Progenitor cell of endocrine pancreas (in vitro differentiated cells): ENCODE results near the gene LAMP1. TPM values are rescaled to one million over a fixed set of nuclear protein-coding genes. Genes with fewer than 3 reads are reported as not detected.
A peak's percentile ranks its signal among the peaks of the same experiment; 100 is the strongest.
"Not testable (repeated sequence)": the region's sequence is repeated elsewhere in the genome, so short reads cannot be mapped to it uniquely, and the experiment has no call there.

Experiments
- DNase-seq: peaks from one replicate; pipeline ENCODE4 v3.0.0; 2021; ENCODE audit warnings: low spot score; ENCODE audit not compliant: unreplicated experiment
- H3K27ac Mint-ChIP-seq: 2 replicates; pipeline ENCODE4 v1.8.0; 2021; ENCODE audit warnings: mild to moderate bottlenecking, moderate library complexity, mixed read lengths
- H3K27me3 Mint-ChIP-seq: 2 replicates; pipeline ENCODE4 v1.8.0; 2021; ENCODE audit warnings: mixed read lengths
- H3K36me3 Mint-ChIP-seq: 2 replicates; pipeline ENCODE4 v1.8.0; 2022; ENCODE audit warnings: mixed read lengths; ENCODE audit not compliant: insufficient read depth
- H3K4me1 Mint-ChIP-seq: 2 replicates; pipeline ENCODE4 v1.8.0; 2021; ENCODE audit warnings: low read depth, mixed read lengths
- H3K4me3 Mint-ChIP-seq: 2 replicates; pipeline ENCODE4 v1.8.0; 2021; ENCODE audit warnings: low read depth, mild to moderate bottlenecking, moderate library complexity, mixed read lengths
- H3K9me3 Mint-ChIP-seq: 2 replicates; pipeline ENCODE4 v1.8.0; 2021; ENCODE audit warnings: low read depth, mixed read lengths
- microRNA-seq: library from miRNA; unstranded; fragments of <30 nt; microRNA quantifications from one replicate; pipeline ENCODE4 v1.1.0, GENCODE V29; 2020; ENCODE audit warnings: borderline number of aligned reads; ENCODE audit not compliant: unreplicated experiment
- total RNA-seq: library from RNA; stranded (reverse); gene quantifications from 2 replicates; pipeline ENCODE4 v1.2.1, GENCODE V29; 2021
- TF ChIP-seq, protein P1 (sequence below): fragments of 200-600 bp; sonication (generic); IDR thresholded peaks from one replicate; pipeline ENCODE4 v1.5.0; 2021; ENCODE audit warnings: antibody characterized with exemption, mild to moderate bottlenecking; ENCODE audit not compliant: unreplicated experiment

Gene LAMP1
- total RNA-seq, 1 donor from 2014 or later = 107 TPM

DNA sequence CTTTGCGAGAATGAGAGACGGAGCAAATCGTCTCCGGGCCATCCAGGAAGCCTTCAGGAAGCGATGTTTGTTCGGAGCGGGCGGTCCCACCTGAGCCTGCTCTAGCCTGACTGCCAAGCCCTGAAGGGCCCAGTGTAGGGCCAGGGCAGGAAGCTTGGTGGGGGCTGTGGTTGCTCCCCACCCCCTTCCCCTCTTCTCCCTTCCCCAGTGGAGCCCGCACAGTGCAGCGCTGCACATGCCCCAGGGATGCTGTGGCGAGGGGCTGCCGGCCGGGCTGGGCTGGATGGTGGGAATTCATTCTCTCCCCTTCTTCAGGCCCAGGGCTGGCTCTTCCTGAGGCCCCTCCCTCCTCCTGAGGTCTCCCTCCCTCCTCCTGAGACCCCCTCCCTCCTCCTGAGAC lies 74.0 kb downstream of the LAMP1 start:
- DNase-seq = peak; percentile 4
- no peaks in the 10 kb centered on the region for H3K36me3 Mint-ChIP-seq
- H3K4me1 Mint-ChIP-seq = no peaks in the 10 kb centered on the region
- TF ChIP-seq, protein P1, sequence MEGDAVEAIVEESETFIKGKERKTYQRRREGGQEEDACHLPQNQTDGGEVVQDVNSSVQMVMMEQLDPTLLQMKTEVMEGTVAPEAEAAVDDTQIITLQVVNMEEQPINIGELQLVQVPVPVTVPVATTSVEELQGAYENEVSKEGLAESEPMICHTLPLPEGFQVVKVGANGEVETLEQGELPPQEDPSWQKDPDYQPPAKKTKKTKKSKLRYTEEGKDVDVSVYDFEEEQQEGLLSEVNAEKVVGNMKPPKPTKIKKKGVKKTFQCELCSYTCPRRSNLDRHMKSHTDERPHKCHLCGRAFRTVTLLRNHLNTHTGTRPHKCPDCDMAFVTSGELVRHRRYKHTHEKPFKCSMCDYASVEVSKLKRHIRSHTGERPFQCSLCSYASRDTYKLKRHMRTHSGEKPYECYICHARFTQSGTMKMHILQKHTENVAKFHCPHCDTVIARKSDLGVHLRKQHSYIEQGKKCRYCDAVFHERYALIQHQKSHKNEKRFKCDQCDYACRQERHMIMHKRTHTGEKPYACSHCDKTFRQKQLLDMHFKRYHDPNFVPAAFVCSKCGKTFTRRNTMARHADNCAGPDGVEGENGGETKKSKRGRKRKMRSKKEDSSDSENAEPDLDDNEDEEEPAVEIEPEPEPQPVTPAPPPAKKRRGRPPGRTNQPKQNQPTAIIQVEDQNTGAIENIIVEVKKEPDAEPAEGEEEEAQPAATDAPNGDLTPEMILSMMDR = no peak
- no peak overlapping the region for H3K27ac Mint-ChIP-seq
- H3K27me3 Mint-ChIP-seq = peaks cover 9% of the 10 kb centered on the region
- no peaks in the 10 kb centered on the region for H3K9me3 Mint-ChIP-seq
- H3K4me3 Mint-ChIP-seq = no peak overlapping the region

DNA sequence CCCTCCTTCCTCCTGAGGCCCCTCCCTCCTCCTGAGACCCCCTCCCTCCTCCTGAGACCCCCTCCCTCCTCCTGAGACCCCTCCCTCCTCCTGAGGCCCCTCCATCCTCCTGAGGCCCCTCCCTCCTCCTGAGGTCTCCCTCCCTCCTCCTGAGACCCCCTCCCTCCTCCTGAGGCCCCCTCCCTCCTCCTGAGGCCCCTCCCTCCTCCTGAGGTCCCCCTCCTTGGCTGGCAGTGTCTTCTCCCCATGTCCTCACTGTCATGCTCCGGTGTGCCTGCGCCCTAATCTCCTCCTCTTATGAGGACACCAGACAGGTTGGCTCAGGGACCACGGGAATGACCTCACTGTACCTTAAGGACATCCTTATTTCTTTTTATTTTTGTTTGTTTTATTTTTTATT lies 74.7 kb downstream of the LAMP1 start:
- H3K27ac Mint-ChIP-seq, H3K4me1 Mint-ChIP-seq, H3K4me3 Mint-ChIP-seq, H3K36me3 Mint-ChIP-seq, DNase-seq, H3K9me3 Mint-ChIP-seq: not testable (repeated sequence)
- H3K27me3 Mint-ChIP-seq = peaks cover 16% of the 10 kb centered on the region

Small RNAs within 50 kb of the gene (microRNA-seq; reads per million reads assigned to microRNA genes)
- not detected for gene MIR8075

Other genes starting within 250 kb of the LAMP1 start
- gene F7, start 191.4 kb upstream of the LAMP1 start, total RNA-seq = 5.7 and 7.3 TPM in 2 replicates
- 29.7 and 30.2 TPM in 2 replicates for gene F10, start 174.4 kb upstream of the LAMP1 start, total RNA-seq
- gene PROZ, start 138.6 kb upstream of the LAMP1 start, total RNA-seq = not detected in 2 replicates
- 52.1 and 58.7 TPM in 2 replicates for gene PCID2, start 88.6 kb upstream of the LAMP1 start, total RNA-seq
- 75.8 and 77.1 TPM in 2 replicates for gene CUL4A, start 87.6 kb upstream of the LAMP1 start, total RNA-seq
- gene GRTP1, start 66.9 kb downstream of the LAMP1 start, total RNA-seq = 22.6 and 26.1 TPM in 2 replicates
- gene ADPRHL1, start 156.2 kb downstream of the LAMP1 start, total RNA-seq = 5.2 and 6.8 TPM in 2 replicates
- gene DCUN1D2, start 193.5 kb downstream of the LAMP1 start, total RNA-seq = 44.9 and 51.2 TPM in 2 replicates